Measurements from ENCODE around the gene DYNC1I1. TPM values are rescaled to one million over a fixed set of nuclear protein-coding genes. Genes with fewer than 3 reads are reported as not detected.

The DYNC1I1 gene
- total RNA-seq, 1 experiment from 2014 or later = 3.2 TPM

DNA sequence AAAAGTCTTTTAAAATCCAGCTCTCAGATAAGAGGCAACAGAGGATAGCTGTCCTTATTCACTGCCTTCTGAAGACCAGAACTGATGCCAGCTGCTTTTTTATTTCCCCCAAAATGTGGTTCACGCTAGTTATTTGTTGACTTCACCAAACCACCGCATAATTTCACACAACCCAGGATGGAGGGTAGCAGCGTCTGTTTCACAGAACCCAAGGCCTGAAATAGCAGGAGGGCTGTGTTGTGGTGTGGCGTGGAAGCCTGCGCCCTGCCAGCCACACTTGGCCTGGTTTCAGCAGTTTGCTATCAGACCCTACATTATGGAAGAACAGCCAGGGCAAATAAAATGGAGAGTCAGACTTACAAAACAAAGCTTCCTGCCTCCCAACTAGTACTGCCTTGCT, 155.4 kb downstream of the DYNC1I1 start:
- Histone ChIP-seq H4K91ac (ENCODE audit: insufficient read length, low read depth, low read length) (no peak overlapping the region), H2BK12ac (ENCODE audit: insufficient read length, low read depth, low read length) (no peak overlapping the region), H3K79me1 (ENCODE audit: insufficient read depth, low read depth, low read length, poor library complexity, severe bottlenecking) (no peaks in the 10 kb centered on the region), H3K14ac (ENCODE audit: insufficient read depth, low read length) (no peak overlapping the region), H4K5ac (ENCODE audit: insufficient read length, low read depth, low read length) (no peak overlapping the region), H3K56ac (ENCODE audit: insufficient read length, low read depth, low read length) (no peak overlapping the region), H4K8ac (replicated peaks; ENCODE audit: insufficient read length, low read depth, low read length) (no peak overlapping the region), H3K27me3 (ENCODE audit: insufficient read depth, low read length) (no peaks in the 10 kb centered on the region), H3K4ac (ENCODE audit: low read depth, low read length) (no peak overlapping the region), H3T11ph (ENCODE audit: low read length) (no peak overlapping the region), H2AFZ (ENCODE audit: low read length) (no peak overlapping the region), H3K79me2 (ENCODE audit: insufficient read depth, low read length) (no peaks in the 10 kb centered on the region), H3K4me1 (ENCODE audit: insufficient read depth, low read length) (no peaks in the 10 kb centered on the region), H3K18ac (ENCODE audit: insufficient read length, low read depth, low read length) (no peak overlapping the region), H2BK5ac (ENCODE audit: insufficient read length, low read length) (no peak overlapping the region), H3K4me2 (ENCODE audit: insufficient read depth, insufficient read length, low read length) (no peak overlapping the region), H3K23ac (ENCODE audit: insufficient read length, low read depth, low read length) (no peak overlapping the region), H4K20me1 (ENCODE audit: control insufficient read depth, insufficient read depth, insufficient read length) (no peaks in the 10 kb centered on the region), H2AK5ac (ENCODE audit: insufficient read length, low read length) (no peak overlapping the region), H2BK120ac (ENCODE audit: low read depth, low read length, poor library complexity, severe bottlenecking) (no peak overlapping the region), H3K9me3 (ENCODE audit: control insufficient read depth, low read depth, low read length) (no peaks in the 10 kb centered on the region), H2BK20ac (ENCODE audit: low read depth, low read length, poor library complexity, severe bottlenecking) (no peak overlapping the region), H3K9ac (ENCODE audit: extremely low read depth, insufficient read length, low read length) (no peak overlapping the region), H3K27ac (ENCODE audit: insufficient read length, low read depth, low read length) (no peak overlapping the region), H3K23me2 (ENCODE audit: insufficient read length, low read depth, low read length, poor library complexity, severe bottlenecking) (no peaks in the 10 kb centered on the region), H2BK15ac (ENCODE audit: low read depth, low read length) (no peak overlapping the region)
- no CpG with 5 or more reads among the region's 5 CpGs for WGBS (ENCODE audit: extremely low coverage, insufficient read length, low lambda C conversion rate)
- Mint-ChIP-seq H3K27me3 (ENCODE audit: low read depth) (peaks cover 2% of the 10 kb centered on the region; the same call in 1 of the 2 replicates), H3K36me3 (ENCODE audit: insufficient read depth in 1 of 3, low read depth in 3 of 3) (no peaks in the 10 kb centered on the region), H3K4me1 (peaks cover 0 to 2% of the 10 kb centered on the region in 2 experiments; a peak in 1 of 4 replicates), H3K4me3 (no peak overlapping the region), H3K27ac (no peak overlapping the region), H3K9me3 (no peaks in the 10 kb centered on the region)
- TF ChIP-seq, protein P1, sequence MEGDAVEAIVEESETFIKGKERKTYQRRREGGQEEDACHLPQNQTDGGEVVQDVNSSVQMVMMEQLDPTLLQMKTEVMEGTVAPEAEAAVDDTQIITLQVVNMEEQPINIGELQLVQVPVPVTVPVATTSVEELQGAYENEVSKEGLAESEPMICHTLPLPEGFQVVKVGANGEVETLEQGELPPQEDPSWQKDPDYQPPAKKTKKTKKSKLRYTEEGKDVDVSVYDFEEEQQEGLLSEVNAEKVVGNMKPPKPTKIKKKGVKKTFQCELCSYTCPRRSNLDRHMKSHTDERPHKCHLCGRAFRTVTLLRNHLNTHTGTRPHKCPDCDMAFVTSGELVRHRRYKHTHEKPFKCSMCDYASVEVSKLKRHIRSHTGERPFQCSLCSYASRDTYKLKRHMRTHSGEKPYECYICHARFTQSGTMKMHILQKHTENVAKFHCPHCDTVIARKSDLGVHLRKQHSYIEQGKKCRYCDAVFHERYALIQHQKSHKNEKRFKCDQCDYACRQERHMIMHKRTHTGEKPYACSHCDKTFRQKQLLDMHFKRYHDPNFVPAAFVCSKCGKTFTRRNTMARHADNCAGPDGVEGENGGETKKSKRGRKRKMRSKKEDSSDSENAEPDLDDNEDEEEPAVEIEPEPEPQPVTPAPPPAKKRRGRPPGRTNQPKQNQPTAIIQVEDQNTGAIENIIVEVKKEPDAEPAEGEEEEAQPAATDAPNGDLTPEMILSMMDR (conservative IDR thresholded peaks at IDR 0.05) = no peak
- no peak for DNase-seq
